Raji (cell line): Measurements from ENCODE around the gene TTC23.

Experiments used
- POLR2A ChIP-seq: IDR thresholded peaks from 2 replicates; pipeline ENCODE4 v1.6.1; 2011; ENCODE audit warnings: low read depth, low read length, control low read depth; ENCODE audit not compliant: insufficient read depth

The TTC23 gene

GRCh38 chr15:99102332-99103235 is 146.8 kb downstream of the TTC23 start:
- no peak for TF ChIP-seq POLR2A

- TF ChIP-seq POLR2A = no peak
Observed at GRCh38 chr15:99101501-99101900, 147.9 kb downstream of the TTC23 start.

GRCh38 chr15:99100245-99101173 is 148.9 kb downstream of the TTC23 start:
- TF ChIP-seq POLR2A = no peak

GRCh38 chr15:99099661-99100060 is 149.7 kb downstream of the TTC23 start:
- no peak for TF ChIP-seq POLR2A

GRCh38 chr15:99098991-99099390 is 150.4 kb downstream of the TTC23 start:
- TF ChIP-seq POLR2A = no peak

- TF ChIP-seq POLR2A = no peak
Observed at GRCh38 chr15:99098426-99098825, 151.0 kb downstream of the TTC23 start.

GRCh38 chr15:99097441-99098410 is 151.7 kb downstream of the TTC23 start:
- no peak for TF ChIP-seq POLR2A

GRCh38 chr15:99096894-99097426 is 152.4 kb downstream of the TTC23 start:
- TF ChIP-seq POLR2A = no peak

GRCh38 chr15:99096173-99096893 is 153.0 kb downstream of the TTC23 start:
- TF ChIP-seq POLR2A = no peak

- no peak for TF ChIP-seq POLR2A
Observed at GRCh38 chr15:99095626-99096025, 153.8 kb downstream of the TTC23 start.

GRCh38 chr15:99092554-99093172 is 156.7 kb downstream of the TTC23 start:
- no peak for TF ChIP-seq POLR2A

- no peak for TF ChIP-seq POLR2A
Observed at GRCh38 chr15:99090938-99091337, 158.4 kb downstream of the TTC23 start.

GRCh38 chr15:99090011-99090699 is 159.2 kb downstream of the TTC23 start:
- no peak for TF ChIP-seq POLR2A
